ENCODE measurements around the gene DNAJB7. TPM values are rescaled to one million over a fixed set of nuclear protein-coding genes. Genes with fewer than 3 reads are reported as not detected.

Gene DNAJB7
- total and polyA plus RNA-seq, 2 of the 13 experiments (the other 11 are each of a cell fraction or from before 2014, with no cell fraction given): not detected

GRCh38 chr22:40855979-40856512, 5.9 kb downstream of the DNAJB7 start (continued):
- TF ChIP-seq ZNF142 (CRISPR knock-in tag; IDR thresholded peaks at IDR 0.05) (no peak), ZNF569 (CRISPR knock-in tag; IDR thresholded peaks at IDR 0.05; ENCODE audit: borderline replicate concordance) (no peak), ZSCAN30 (CRISPR knock-in tag; IDR thresholded peaks at IDR 0.05) (peak; percentile 76; the same call in 1 of the 2 replicates), DNMT1 (CRISPR knock-in tag; IDR thresholded peaks at IDR 0.05) (no peak), NCOA2 (CRISPR knock-in tag; IDR thresholded peaks at IDR 0.05) (no peak), CC2D1A (CRISPR knock-in tag; IDR thresholded peaks at IDR 0.05) (no peak), ZNF770 (CRISPR knock-in tag; IDR thresholded peaks at IDR 0.05) (0 out of 2 replicates have a peak, but pooled peaks have one; percentile 12), GABPB1 (CRISPR knock-in tag; IDR thresholded peaks at IDR 0.05) (no peak), ZNF672 (CRISPR knock-in tag; IDR thresholded peaks at IDR 0.05) (no peak), FOSL2 (CRISPR knock-in tag; IDR thresholded peaks at IDR 0.05) (no peak), KIAA2018 (CRISPR knock-in tag; IDR thresholded peaks at IDR 0.05; ENCODE audit: borderline replicate concordance) (no peak), NRL (CRISPR knock-in tag; IDR thresholded peaks at IDR 0.05; ENCODE audit: borderline replicate concordance) (0 out of 2 replicates have a peak, but pooled peaks have one; percentile 49), TCF7 (IDR thresholded peaks at IDR 0.05; ENCODE audit: low read depth) (no peak), ZNF83 (CRISPR knock-in tag; IDR thresholded peaks at IDR 0.05; ENCODE audit: borderline replicate concordance) (0 out of 2 replicates have a peak, but pooled peaks have one; percentile 12)

Data from HepG2 (cell line).